ENCODE results near the gene RAPGEF3. TPM values are rescaled to one million over a fixed set of nuclear protein-coding genes. Genes with fewer than 3 reads are reported as not detected.
A peak's percentile ranks its signal among the peaks of the same experiment; 100 is the strongest.

The RAPGEF3 gene
- total and polyA plus RNA-seq, 2 donors from 2014 or later: 84.3 to 179 TPM

DNA sequence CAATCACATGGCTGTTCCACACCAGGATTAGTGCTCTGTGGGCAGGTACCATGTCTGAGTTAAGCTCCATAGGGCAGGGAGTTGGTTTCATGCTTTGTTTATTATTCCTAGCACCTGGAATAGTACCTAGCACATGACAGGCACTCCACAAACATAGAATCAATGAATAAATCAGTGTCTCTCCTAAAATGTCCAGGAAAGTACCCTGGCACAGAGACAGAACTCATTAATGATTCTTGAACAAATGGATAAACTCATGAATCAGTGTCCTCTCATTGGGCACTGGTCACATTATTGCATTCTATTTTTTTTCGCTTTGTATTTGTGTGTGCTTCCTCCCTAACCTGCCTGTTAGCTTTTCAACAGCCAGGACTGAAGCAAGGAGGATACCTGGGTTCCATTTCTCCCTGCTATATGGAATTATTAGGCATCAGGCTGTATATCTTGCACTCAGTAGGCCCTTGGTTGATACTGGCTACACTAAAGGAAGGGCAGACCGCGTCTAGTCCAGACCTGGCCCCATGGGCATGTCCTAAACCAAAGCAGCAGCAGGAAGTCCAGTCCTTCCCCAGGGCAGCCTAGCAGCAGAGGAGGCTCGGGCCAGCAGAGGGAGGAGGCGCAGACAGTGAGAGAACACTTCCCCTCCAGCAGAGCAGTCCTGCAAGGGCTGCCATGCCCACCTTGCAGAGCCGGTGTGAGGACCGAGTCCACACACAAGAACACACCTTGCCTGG lies 42.7 kb upstream of the RAPGEF3 start:
- DNase-seq (peak in 1 of 5 donors; percentile 80), FAIRE-seq (no peak)
- Histone ChIP-seq H3K9me3 (ENCODE audit: control insufficient read depth in 2 of 3, insufficient read depth in 1 of 3, low read length in 3 of 3) (no peaks in the 10 kb centered on the region), H3K9ac (ENCODE audit: low read length in 3 of 3) (peak overlapping the region in 2 of 3 donors; percentile 33 to 49), H3K36me3 (ENCODE audit: control insufficient read depth in 2 of 3, insufficient read depth in 3 of 3, low read length in 3 of 3) (no peaks in the 10 kb centered on the region), H3K27me3 (ENCODE audit: control insufficient read depth, insufficient read depth, low read length) (no peaks in the 10 kb centered on the region), H3K27ac (ENCODE audit: low read depth in 2 of 2, low read length in 2 of 2) (peak overlapping the region; percentile 45 to 56), H3K4me1 (ENCODE audit: control insufficient read depth in 2 of 3, insufficient read depth in 2 of 3, low read depth in 1 of 3, low read length in 3 of 3) (peaks cover 0 to 57% (median 25%) of the 10 kb centered on the region in 3 donors), H3K4me3 (ENCODE audit: low read length in 3 of 3) (no peak overlapping the region)
- intact Hi-C loops (cut with DNase I): no loop called here
- TF ChIP-seq CTCF (IDR thresholded peaks at IDR 0.05; ENCODE audit: borderline replicate concordance, extremely low read depth, insufficient read depth): peak; percentile 29

GRCh38 chr12:47800582-47800981 lies 41.9 kb upstream of the RAPGEF3 start:
- DNase-seq (no peak), FAIRE-seq (no peak)
- H3K9me3 ChIP-seq (ENCODE audit: control insufficient read depth in 2 of 3, insufficient read depth in 1 of 3, low read length in 3 of 3): no peaks in the 10 kb centered on the region
- intact Hi-C loops (cut with DNase I): no loop called here
- peak overlapping the region in 1 of 2 donors; percentile 24 for H3K27ac ChIP-seq (ENCODE audit: low read depth in 2 of 2, low read length in 2 of 2)
- no peak for TF ChIP-seq CTCF (IDR thresholded peaks at IDR 0.05; ENCODE audit: borderline replicate concordance, extremely low read depth, insufficient read depth)
- no peak overlapping the region for H3K9ac ChIP-seq (ENCODE audit: low read length in 3 of 3)
- H3K4me3 ChIP-seq (ENCODE audit: low read length in 3 of 3): no peak overlapping the region
- H3K4me1 ChIP-seq (ENCODE audit: control insufficient read depth in 2 of 3, insufficient read depth in 2 of 3, low read depth in 1 of 3, low read length in 3 of 3): peaks cover 0 to 57% (median 20%) of the 10 kb centered on the region in 3 donors
- H3K36me3 ChIP-seq (ENCODE audit: control insufficient read depth in 2 of 3, insufficient read depth in 3 of 3, low read length in 3 of 3): peaks cover 0 to under 1% (median 0%) of the 10 kb centered on the region in 3 donors
- no peaks in the 10 kb centered on the region for H3K27me3 ChIP-seq (ENCODE audit: control insufficient read depth, insufficient read depth, low read length)

GRCh38 chr12:47799357-47799955 lies 40.8 kb upstream of the RAPGEF3 start:
- Histone ChIP-seq H3K36me3 (ENCODE audit: control insufficient read depth in 2 of 3, insufficient read depth in 3 of 3, low read length in 3 of 3) (peaks cover under 1 to 10% (median 5%) of the 10 kb centered on the region in 3 donors), H3K27me3 (ENCODE audit: control insufficient read depth, insufficient read depth, low read length) (no peaks in the 10 kb centered on the region), H3K4me3 (ENCODE audit: low read length in 3 of 3) (no peak overlapping the region), H3K9ac (ENCODE audit: low read length in 3 of 3) (no peak overlapping the region), H3K27ac (ENCODE audit: low read depth in 2 of 2, low read length in 2 of 2) (no peak overlapping the region), H3K9me3 (ENCODE audit: control insufficient read depth in 2 of 3, insufficient read depth in 1 of 3, low read length in 3 of 3) (no peaks in the 10 kb centered on the region), H3K4me1 (ENCODE audit: control insufficient read depth in 2 of 3, insufficient read depth in 2 of 3, low read depth in 1 of 3, low read length in 3 of 3) (peaks cover 0 to 53% (median 15%) of the 10 kb centered on the region in 3 donors)
- DNase-seq: peak in 1 of 5 donors; percentile 73
- no peak for FAIRE-seq
- TF ChIP-seq CTCF (IDR thresholded peaks at IDR 0.05; ENCODE audit: borderline replicate concordance, extremely low read depth, insufficient read depth): no peak
- intact Hi-C loops (cut with DNase I): no loop called here

Measured in kidney (tissue), 14 donors.